Thymus (tissue), 11 donors: ENCODE measurements around the gene MXD4. TPM values are rescaled to one million over a fixed set of nuclear protein-coding genes. Genes with fewer than 3 reads are reported as not detected.

ENCODE experiments used
- DNase-seq, 9 donors: peaks; one replicate each; pipeline ENCODE4 v3.0.0-alpha.2; 2013; ENCODE audit warnings: low spot score in 9 of 9, low read depth in 6 of 9, missing footprints in 1 of 9
- H3K27ac ChIP-seq, 2 donors: one replicate each; pipeline ENCODE4 v1.5.1; 2013; ENCODE audit warnings: control low read depth in 1 of 2, low read depth in 1 of 2, low read length in 1 of 2, mild to moderate bottlenecking in 1 of 2, moderate library complexity in 1 of 2
- H3K27me3 ChIP-seq, 2 donors: one replicate each; pipeline ENCODE4 v1.5.1; 2013; ENCODE audit warnings: low read length in 1 of 2; ENCODE audit not compliant: control insufficient read depth in 2 of 2, insufficient read depth in 1 of 2
- H3K36me3 ChIP-seq, 2 donors: one replicate each; pipeline ENCODE4 v1.5.1; 2013; ENCODE audit warnings: low read length in 1 of 2, mild to moderate bottlenecking in 1 of 2, moderate library complexity in 1 of 2; ENCODE audit not compliant: control insufficient read depth in 2 of 2, insufficient read depth in 2 of 2
- H3K4me1 ChIP-seq, 2 donors: one replicate each; pipeline ENCODE4 v1.5.1; 2013; ENCODE audit warnings: low read length in 2 of 2; ENCODE audit not compliant: control insufficient read depth in 2 of 2, insufficient read depth in 2 of 2
- H3K4me3 ChIP-seq, 2 donors: one replicate each; pipeline ENCODE4 v1.5.1; 2013; ENCODE audit warnings: low read length in 2 of 2, control low read depth in 1 of 2, mild to moderate bottlenecking in 1 of 2
- H3K9me3 ChIP-seq, 2 donors: one replicate each; pipeline ENCODE4 v1.5.1; 2013; ENCODE audit warnings: low read length in 1 of 2, mild to moderate bottlenecking in 1 of 2; ENCODE audit not compliant: control insufficient read depth in 2 of 2, insufficient read depth in 1 of 2
- WGBS: extraction: QIAGEN DNeasy Blood & Tissue Kit; methylation state at CpG from one replicate; pipeline ENCODE4 v1.1.7; 2013; 5-methylcytosine and 5-hydroxymethylcytosine counted together
- polyA plus RNA-seq: library from polyadenylated mRNA; stranded (reverse); fragments of 200-250 nt; gene quantifications from one replicate; pipeline ENCODE4 v1.2.3, GENCODE V29; 2013
- total RNA-seq: library from RNA; stranded (reverse); fragments of 120-200 nt; gene quantifications from one replicate; pipeline ENCODE4 v1.2.4, GENCODE V29; 2013
- donor health status: healthy.

The MXD4 gene
- total and polyA plus RNA-seq, 2 donors = 47.5 to 72.7 TPM

DNA sequence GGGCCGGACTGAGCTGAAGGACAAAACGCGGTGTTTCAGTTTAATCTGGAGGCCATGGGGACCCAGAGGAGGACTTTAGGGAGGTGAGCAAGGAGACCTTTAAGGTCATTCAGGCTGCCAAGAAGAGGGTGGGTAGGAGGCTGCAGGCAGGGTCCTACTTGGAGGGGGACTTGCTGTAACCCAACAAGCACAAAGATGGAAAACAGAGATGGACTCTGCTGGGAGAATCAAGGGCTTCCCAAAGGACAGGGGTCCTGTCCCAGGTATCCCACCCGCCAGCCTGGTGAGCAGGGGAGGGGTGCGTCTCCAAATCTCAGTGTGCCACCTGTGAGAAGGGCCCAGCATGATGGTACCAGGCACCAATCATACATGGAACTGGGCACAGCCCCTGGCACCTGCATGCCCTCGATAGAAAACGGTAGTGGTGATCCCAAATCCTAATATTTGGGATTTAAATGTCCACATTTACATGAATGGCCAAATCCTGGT, 16.1 kb downstream of the MXD4 start:
- H3K27ac ChIP-seq = no peak overlapping the region

DNA sequence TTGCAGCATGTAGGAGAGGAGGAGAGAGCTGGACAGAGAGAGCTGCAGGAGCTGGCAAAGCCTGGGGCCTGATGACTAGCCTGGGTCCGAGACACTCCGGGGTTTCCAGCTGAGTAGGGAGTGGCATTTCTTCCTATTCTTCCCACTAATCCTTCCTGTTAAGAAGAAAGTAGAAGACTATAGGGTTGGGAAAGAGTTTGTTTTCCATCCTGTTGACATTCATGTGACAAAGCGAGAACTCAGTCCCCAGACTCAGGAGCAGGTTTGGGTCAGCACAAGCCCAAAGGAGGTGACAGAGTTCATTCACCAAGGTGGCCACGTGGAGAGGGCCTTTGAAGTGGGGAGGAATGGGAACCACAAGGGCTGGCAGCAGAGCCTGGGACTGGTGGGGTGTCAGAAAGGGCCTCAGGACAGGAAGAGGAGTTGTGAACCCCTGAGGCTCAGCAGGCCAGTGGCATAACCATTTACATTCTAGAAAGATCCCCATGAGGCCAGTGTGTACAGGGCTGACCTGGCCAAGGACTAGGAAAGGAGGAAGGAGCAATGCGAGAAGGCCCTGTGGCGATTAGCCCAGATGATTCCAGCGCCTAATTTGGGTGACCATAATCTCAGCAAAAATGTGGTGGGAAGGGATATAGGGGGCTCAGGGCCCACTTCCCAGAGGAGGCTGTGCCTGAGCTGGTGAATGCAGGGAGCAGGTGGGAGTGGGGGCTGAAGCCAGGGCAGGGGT, 16.7 kb downstream of the MXD4 start:
- 82% methylated on average over 7 of the region's 7 CpGs for WGBS
- H3K4me3 ChIP-seq = no peak overlapping the region
- no peak overlapping the region for H3K27ac ChIP-seq
- no peaks in the 10 kb centered on the region for H3K27me3 ChIP-seq
- H3K4me1 ChIP-seq = peaks cover 4 to 5% of the 10 kb centered on the region in 2 donors
- H3K9me3 ChIP-seq = peaks cover 0 to 3% of the 10 kb centered on the region in 2 donors
- H3K36me3 ChIP-seq = peaks cover 19 to 36% of the 10 kb centered on the region in 2 donors
- DNase-seq = no peak

More for the DNA sequence above, 16.1 kb downstream of the MXD4 start:
- peaks cover 0 to 3% of the 10 kb centered on the region in 2 donors for H3K9me3 ChIP-seq
- WGBS = 98% methylated on average over 7 of the region's 7 CpGs
- H3K4me3 ChIP-seq = no peak overlapping the region
- H3K36me3 ChIP-seq = peaks cover 25 to 42% of the 10 kb centered on the region in 2 donors
- H3K4me1 ChIP-seq = peaks cover 0 to 4% of the 10 kb centered on the region in 2 donors
- H3K27me3 ChIP-seq = no peaks in the 10 kb centered on the region
- no peak for DNase-seq

DNA sequence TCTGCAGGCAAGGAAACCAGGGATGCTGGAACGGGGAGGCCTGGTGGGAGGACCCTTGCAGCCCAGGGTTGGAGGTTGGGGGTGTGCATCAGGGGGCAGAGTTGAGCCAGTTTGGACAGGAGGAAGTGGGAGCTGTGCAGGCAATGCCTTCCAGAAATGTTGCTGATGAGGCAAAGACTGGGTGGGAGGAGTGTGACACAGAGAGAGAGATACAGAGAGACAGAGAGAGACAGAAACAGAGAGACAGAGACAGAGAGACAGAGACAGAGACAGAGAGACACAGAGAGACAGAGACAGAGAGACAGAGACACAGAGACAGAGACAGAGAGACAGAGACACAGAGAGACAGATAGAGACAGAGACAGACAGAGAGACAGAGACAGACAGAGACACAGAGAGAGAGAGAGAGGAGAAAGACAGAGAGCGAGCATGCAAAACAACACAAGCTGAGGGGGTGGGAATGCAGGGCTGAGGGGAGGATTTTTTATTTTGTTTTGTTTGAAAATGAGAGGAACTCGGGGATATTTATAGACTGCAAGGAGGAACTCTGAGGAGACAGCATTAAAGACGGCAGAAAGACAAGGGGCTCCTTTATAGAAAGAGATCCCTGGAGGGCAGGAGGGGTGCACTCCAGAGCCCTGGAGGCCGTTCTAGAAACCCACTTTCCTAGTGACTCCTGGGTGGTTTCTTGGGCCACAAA, 18.1 kb downstream of the MXD4 start:
- DNase-seq = peak in 1 of 9 donors; percentile 38
- H3K9me3 ChIP-seq = peaks cover 0 to 3% of the 10 kb centered on the region in 2 donors
- H3K27me3 ChIP-seq = no peaks in the 10 kb centered on the region
- H3K36me3 ChIP-seq = peaks cover 6 to 22% of the 10 kb centered on the region in 2 donors
- WGBS = 44% methylated on average over 5 of the region's 5 CpGs
- no peak overlapping the region for H3K27ac ChIP-seq
- H3K4me1 ChIP-seq = peaks cover 9 to 10% of the 10 kb centered on the region in 2 donors
- no peak overlapping the region for H3K4me3 ChIP-seq

DNA sequence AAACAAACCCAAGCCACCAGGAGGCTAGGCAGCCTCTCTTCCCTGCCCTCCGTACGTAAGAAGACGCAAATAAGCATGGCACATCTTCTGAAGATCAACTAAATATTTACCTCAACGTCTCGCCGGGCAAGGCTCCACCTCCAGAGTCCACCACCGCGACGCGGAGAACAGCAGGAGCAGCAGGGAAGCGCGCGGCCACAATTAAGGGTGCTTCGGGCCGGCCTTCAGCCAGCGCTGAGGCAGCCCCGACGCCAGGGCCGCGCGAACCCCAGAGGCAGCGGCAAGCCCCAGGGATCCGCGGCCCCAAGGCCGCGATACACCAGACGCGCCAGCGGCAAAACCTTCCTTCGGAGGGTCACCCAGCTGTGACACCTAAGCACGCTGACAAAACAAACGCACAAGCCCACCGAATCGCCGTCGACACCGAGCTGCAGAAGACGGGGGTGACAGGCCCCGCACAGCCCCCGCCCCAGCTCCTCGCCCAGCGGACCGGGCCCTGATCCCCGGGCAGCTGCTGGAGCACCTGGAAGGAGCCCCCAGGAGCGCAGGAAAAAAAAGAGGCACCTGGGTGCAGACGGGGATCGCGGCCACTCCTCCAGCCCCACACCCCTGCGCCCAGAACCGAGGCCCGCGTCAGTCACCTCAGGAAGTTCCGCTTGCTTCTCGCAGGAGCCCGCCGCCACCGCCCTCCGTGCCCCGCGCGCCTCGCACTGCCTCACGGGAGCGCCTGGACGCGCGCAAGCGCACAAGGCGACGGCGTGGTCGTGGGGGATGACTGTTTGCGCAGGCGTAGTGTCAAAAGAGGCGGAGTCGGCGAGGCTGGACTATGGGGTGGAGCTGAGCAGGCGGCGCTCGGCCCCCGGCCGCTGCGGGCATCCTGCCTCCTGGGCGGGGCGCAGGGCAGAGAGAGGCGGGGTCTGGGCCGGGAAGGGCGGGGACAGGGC, 20.2 kb downstream of the MXD4 start, which contains the start of the genes HAUS3 and POLN:
Gene HAUS3 (minus strand): TSS at position 712 of the 944 bp plus-strand sequence. CDS start 1,175 bp downstream, outside the sequence.
Gene POLN (minus strand): TSS at position 712 of the 944 bp plus-strand sequence. CDS start 12,890 bp downstream, outside the sequence.
- Histone ChIP-seq H3K4me3 (peak within 1 kb of the TSS; percentile 62 to 91), H3K27ac (peak within 1 kb of the TSS; percentile 44 to 79), H3K36me3 (peaks cover 4 to 7% of the 10 kb centered on the region in 2 donors), H3K27me3 (no peaks in the 10 kb centered on the region), H3K4me1 (peaks cover 12 to 13% of the 10 kb centered on the region in 2 donors), H3K9me3 (peaks cover 0 to 3% of the 10 kb centered on the region in 2 donors)
- WGBS = under 1% methylated on average over 88 of the region's 88 CpGs
- DNase-seq = peak; percentile 92 to 99 (median 98)

DNA sequence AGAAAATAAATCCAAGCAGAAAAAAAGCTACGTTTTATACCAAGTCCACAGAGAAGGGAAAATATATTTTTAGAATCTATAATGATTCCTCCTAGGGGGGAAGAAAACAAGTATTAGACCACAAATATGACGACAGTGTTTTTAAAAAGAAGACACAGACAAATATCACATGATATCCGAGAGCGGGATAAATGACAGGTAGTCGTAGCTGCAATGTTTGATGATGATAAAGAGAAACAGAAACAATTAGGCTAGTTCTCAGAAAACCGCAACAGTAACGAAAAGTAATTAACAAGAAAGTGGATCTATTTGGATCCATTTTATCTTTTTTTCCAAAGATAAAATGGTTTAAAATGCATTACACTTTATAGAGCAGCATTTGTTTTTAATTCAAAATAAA, 20.9 kb downstream of the MXD4 start:
- DNase-seq = no peak
- H3K27me3 ChIP-seq = no peaks in the 10 kb centered on the region
- peak overlapping the region in 1 of 2 donors; percentile 79 for H3K27ac ChIP-seq
- H3K4me1 ChIP-seq = peaks cover 12 to 13% of the 10 kb centered on the region in 2 donors
- H3K9me3 ChIP-seq = no peaks in the 10 kb centered on the region
- H3K4me3 ChIP-seq = peak overlapping the region; percentile 62 to 91
- 4% methylated on average over 7 of the region's 7 CpGs for WGBS
- H3K36me3 ChIP-seq = peaks cover 3 to 7% of the 10 kb centered on the region in 2 donors

DNA sequence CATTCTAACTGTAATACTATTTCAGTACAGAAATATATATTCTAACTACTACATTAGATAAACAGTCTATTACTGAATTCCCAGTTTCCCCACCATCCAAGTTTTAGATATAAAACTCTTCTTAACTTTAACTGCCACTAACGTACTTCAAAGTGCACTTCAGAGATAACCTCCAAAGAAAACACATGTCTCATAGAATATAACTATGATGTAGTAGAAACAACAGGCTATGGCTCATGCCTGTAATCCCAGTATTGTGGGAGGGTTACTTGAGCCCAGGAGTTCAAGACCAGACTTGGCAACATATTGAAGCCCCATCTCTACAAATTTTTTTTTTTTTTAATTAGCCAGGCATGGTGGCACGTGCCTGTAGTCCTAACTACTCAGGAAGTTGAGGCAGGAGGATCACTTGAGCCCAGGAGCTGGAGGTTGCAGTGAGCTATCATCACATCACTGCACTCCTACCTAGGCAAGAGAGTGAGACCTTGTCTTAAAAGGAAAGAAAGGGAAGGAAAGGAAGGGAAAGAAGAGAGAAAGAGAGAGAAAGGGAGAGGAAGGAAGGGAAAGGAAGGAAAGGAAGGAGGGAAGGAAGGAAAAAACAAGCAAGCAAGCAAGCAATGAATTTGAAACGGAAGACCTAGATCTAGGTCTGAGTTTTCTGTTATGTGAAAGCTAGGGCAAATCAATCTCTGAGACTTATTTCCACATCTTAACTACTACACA, 24.8 kb downstream of the MXD4 start:
- H3K4me1 ChIP-seq = peaks cover 10 to 12% of the 10 kb centered on the region in 2 donors
- DNase-seq = no peak
- H3K9me3 ChIP-seq = no peaks in the 10 kb centered on the region
- 84% methylated on average over 3 of the region's 3 CpGs for WGBS
- no peak overlapping the region for H3K27ac ChIP-seq
- H3K4me3 ChIP-seq = no peak overlapping the region
- no peaks in the 10 kb centered on the region for H3K27me3 ChIP-seq
- H3K36me3 ChIP-seq = peaks cover 7 to 25% of the 10 kb centered on the region in 2 donors

DNA sequence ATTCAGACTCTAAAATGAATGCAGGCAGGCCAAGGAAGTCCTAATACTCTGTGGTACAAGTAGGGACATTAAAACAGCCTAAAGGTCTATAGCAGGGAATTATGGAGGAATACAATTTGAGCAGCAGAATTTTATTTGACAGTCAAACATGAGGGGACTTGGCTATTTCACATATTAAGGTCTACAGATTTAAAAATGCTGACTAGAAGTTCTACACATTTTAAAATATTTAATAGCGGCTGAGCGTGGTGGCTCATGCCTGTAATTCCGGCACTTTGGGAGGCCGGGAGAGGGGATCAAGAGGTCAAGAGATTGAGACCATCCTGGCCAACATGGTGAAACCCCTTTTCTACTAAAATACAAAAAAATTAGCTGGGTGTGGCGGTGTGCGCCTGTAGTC, 30.8 kb downstream of the MXD4 start:
- 97% methylated on average over 6 of the region's 6 CpGs for WGBS
- DNase-seq = no peak
- H3K27ac ChIP-seq = no peak overlapping the region
- no peaks in the 10 kb centered on the region for H3K27me3 ChIP-seq
- H3K9me3 ChIP-seq = no peaks in the 10 kb centered on the region
- H3K36me3 ChIP-seq = peaks cover 9 to 31% of the 10 kb centered on the region in 2 donors
- no peaks in the 10 kb centered on the region for H3K4me1 ChIP-seq
- no peak overlapping the region for H3K4me3 ChIP-seq

DNA sequence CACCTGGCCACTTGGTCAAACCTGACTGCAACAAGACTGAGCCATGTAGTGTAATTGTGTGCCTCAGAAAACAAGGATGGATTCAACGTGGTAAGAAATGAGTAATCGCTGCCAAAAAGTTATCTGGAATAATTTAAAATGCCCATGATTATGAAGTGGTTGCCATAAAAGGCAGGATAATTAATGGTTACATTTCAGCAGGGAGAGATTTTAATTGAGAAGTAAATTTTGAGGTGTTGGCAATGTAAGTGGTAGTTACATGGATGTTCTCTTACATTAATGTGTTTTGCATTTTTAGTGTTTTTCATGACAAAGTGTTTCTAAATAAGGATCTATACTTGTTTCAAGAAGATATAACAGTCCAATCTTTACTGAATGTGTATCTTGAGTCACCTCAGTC, 35.6 kb downstream of the MXD4 start:
- Histone ChIP-seq H3K4me1 (no peaks in the 10 kb centered on the region), H3K36me3 (peaks cover 12 to 23% of the 10 kb centered on the region in 2 donors), H3K9me3 (no peaks in the 10 kb centered on the region), H3K27me3 (no peaks in the 10 kb centered on the region), H3K4me3 (no peak overlapping the region), H3K27ac (no peak overlapping the region)
- WGBS = 96% methylated on average over 2 of the region's 2 CpGs
- DNase-seq = no peak
